HCT116 (cell line): ENCODE measurements around the gene SMAD9. TPM values are rescaled to one million over a fixed set of nuclear protein-coding genes. Genes with fewer than 3 reads are reported as not detected.

ENCODE experiments used
- ATAC-seq: fragments of 200-7000 bp; cut with Tn5 transposase; 2 replicates; pipeline ENCODE4 v1.9.1; 2020; ENCODE audit warnings: mild to moderate bottlenecking, moderate library complexity
- BruUV-seq: library from RNA; stranded (reverse); fragments of 400-500 nt; replicated peaks from 2 replicates; lab custom pipeline; 2021; lab: Mats Ljungman, UMichigan
- CTCF ChIA-PET: fragments of 300-600 bp; sonication (Branson Sonifier 250); formaldehyde crosslinking; loops from one replicate; lab custom pipeline; 2021; ENCODE audit warnings: antibody characterized with exemption; lab: Charles Lee
- POLR2A ChIA-PET: fragments of 300-600, 350-600 bp; sonication (Branson Sonifier 250); formaldehyde crosslinking; loops from one replicate; lab custom pipeline; 2021; ENCODE audit warnings: antibody characterized with exemption; lab: Charles Lee
- RAD21 ChIA-PET, 2 experiments: fragments of 300-600 bp; sonication (Branson Sonifier 250); formaldehyde crosslinking; loops; one replicate each; lab custom pipeline; 2023; ENCODE audit warnings: low total read pairs in 2 of 2; ENCODE audit not compliant: uncharacterized antibody in 2 of 2, unreplicated experiment in 2 of 2, low non-redundant PET in 1 of 2; lab: Charles Lee
- DNase-seq: peaks from one replicate; pipeline ENCODE4 v3.0.0-alpha.2; 2010; ENCODE audit warnings: low read depth, low spot score
- H2AFZ ChIP-seq: fragments of 200-600 bp; shearing (Covaris generic), sonication (generic); 2 replicates; pipeline ENCODE4 v1.6.1; 2017; ENCODE audit warnings: low read depth, mixed run types, mixed read lengths, antibody characterized with exemption, low read length; ENCODE audit not compliant: poor library complexity, severe bottlenecking
- H3K27ac ChIP-seq: 2 replicates; pipeline ENCODE4 v1.5.1; 2012; ENCODE audit warnings: low read depth, low read length
- H3K27me3 ChIP-seq: fragments of 200-600 bp; sonication (generic); 2 replicates; pipeline ENCODE4 v1.6.1; 2016; ENCODE audit warnings: mixed run types, low read length, mixed read lengths; ENCODE audit not compliant: insufficient read depth
- H3K36me3 ChIP-seq, 2 experiments: fragments of 200-500 bp in 1 of 2; fragments of 200-600 bp in 1 of 2; sonication (Bioruptor generic) in 1 of 2; sonication (generic) in 1 of 2; 2 replicates each; pipeline versions ENCODE4 v1.5.1 to v1.6.1; 2014 to 2016; ENCODE audit warnings: low read length in 2 of 2, inconsistent platforms in 1 of 2, mixed read lengths in 1 of 2, mixed run types in 1 of 2; ENCODE audit not compliant: insufficient read depth in 2 of 2, control insufficient read depth in 1 of 2
- H3K4me1 ChIP-seq, 2 experiments: fragments of 200-600 bp in 1 of 2; sonication (generic) in 1 of 2; 2 replicates each; pipeline versions ENCODE4 v1.5.1 to v1.6.1; 2012 to 2017; ENCODE audit warnings: low read length in 2 of 2, inconsistent platforms in 1 of 2, mild to moderate bottlenecking in 1 of 2, mixed read lengths in 1 of 2, mixed run types in 1 of 2, moderate library complexity in 1 of 2; ENCODE audit not compliant: insufficient read depth in 2 of 2, control insufficient read depth in 1 of 2
- H3K4me2 ChIP-seq: fragments of 200-600 bp; sonication (generic); 2 replicates; pipeline ENCODE4 v1.6.1; 2017; ENCODE audit warnings: mixed run types, low read length, mixed read lengths
- H3K4me3 ChIP-seq, 2 experiments: fragments of 200-600 bp in 1 of 2; sonication (generic) in 1 of 2; replicated peaks in 1 of 2; 2 replicates each; pipeline ENCODE4 v1.5.1; 2011 to 2016; ENCODE audit warnings: low read length in 2 of 2, control low read depth in 1 of 2, low read depth in 1 of 2, mild to moderate bottlenecking in 1 of 2, mixed read lengths in 1 of 2, mixed run types in 1 of 2
- H3K79me2 ChIP-seq: fragments of 200-600 bp; sonication (generic); 2 replicates; pipeline ENCODE4 v1.6.1; 2017; ENCODE audit warnings: mild to moderate bottlenecking, mixed run types, low read length, moderate library complexity, mixed read lengths; ENCODE audit not compliant: insufficient read depth
- H3K9ac ChIP-seq: fragments of 200-600 bp; sonication (generic); 2 replicates; pipeline ENCODE4 v1.6.1; 2016; ENCODE audit warnings: low read length, mixed read lengths
- H3K9me2 ChIP-seq: fragments of 200-600 bp; sonication (generic), shearing (Covaris generic); 2 replicates; pipeline ENCODE4 v1.6.1; 2017; ENCODE audit warnings: mixed run types, mild to moderate bottlenecking, moderate library complexity; ENCODE audit not compliant: insufficient read depth
- H3K9me3 ChIP-seq, 2 experiments: fragments of 200-500 bp in 1 of 2; fragments of 200-600 bp in 1 of 2; sonication (Bioruptor generic) in 1 of 2; sonication (generic) in 1 of 2; 2 replicates each; pipeline ENCODE4 v1.6.1; 2014 to 2017; ENCODE audit warnings: low read length in 2 of 2, mixed read lengths in 2 of 2, inconsistent platforms in 1 of 2, low read depth in 1 of 2, mild to moderate bottlenecking in 1 of 2, mixed run types in 1 of 2, moderate library complexity in 1 of 2; ENCODE audit not compliant: control insufficient read depth in 1 of 2, insufficient read depth in 1 of 2
- H4K20me1 ChIP-seq: fragments of 200-600 bp; sonication (generic), shearing (Covaris generic); 2 replicates; pipeline ENCODE4 v1.6.1; 2017; ENCODE audit warnings: mixed run types, mild to moderate bottlenecking, moderate library complexity; ENCODE audit not compliant: insufficient read depth
- CEBPB ChIP-seq: IDR thresholded peaks from 2 replicates; pipeline ENCODE4 v1.6.1; 2012; ENCODE audit warnings: low read depth
- CTCF ChIP-seq, 3 experiments: fragments of 200-600 bp in 1 of 3; sonication (generic) in 1 of 3; IDR thresholded peaks in 2 of 3; conservative IDR thresholded peaks in 1 of 3; 2 replicates each; pipeline ENCODE4 v1.5.1; 2012 to 2017; ENCODE audit warnings: low read depth in 2 of 3, low read length in 2 of 3, antibody characterized with exemption in 1 of 3, borderline replicate concordance in 1 of 3, control low read depth in 1 of 3, mild to moderate bottlenecking in 1 of 3, mixed read lengths in 1 of 3, mixed run types in 1 of 3, moderate library complexity in 1 of 3; ENCODE audit not compliant: insufficient read depth in 1 of 3
- EGR1 ChIP-seq: IDR thresholded peaks from 2 replicates; pipeline ENCODE4 v1.6.1; 2012; ENCODE audit warnings: low read depth
- EZH2 ChIP-seq: fragments of 200-600 bp; sonication (generic); IDR thresholded peaks from 2 replicates; pipeline ENCODE4 v1.6.1; 2017; ENCODE audit warnings: antibody characterized with exemption, mixed run types
- EZH2phosphoT487 ChIP-seq: fragments of 200-600 bp; IDR thresholded peaks from 2 replicates; pipeline ENCODE4 v1.6.1; 2018; ENCODE audit warnings: antibody characterized with exemption, borderline replicate concordance
- FOSL1 ChIP-seq: IDR thresholded peaks from 2 replicates; pipeline ENCODE4 v1.6.1; 2012; ENCODE audit warnings: low read depth
- JUND ChIP-seq: IDR thresholded peaks from 2 replicates; pipeline ENCODE4 v1.6.1; 2012
- POLR2AphosphoS5 ChIP-seq: IDR thresholded peaks from 2 replicates; pipeline ENCODE4 v1.6.1; 2011; ENCODE audit warnings: mild to moderate bottlenecking, low read depth, low read length, moderate library complexity
- RAD21 ChIP-seq: IDR thresholded peaks from 2 replicates; pipeline ENCODE4 v1.6.1; 2012; ENCODE audit warnings: low read depth, mild to moderate bottlenecking
- SIN3A ChIP-seq: IDR thresholded peaks from 2 replicates; pipeline ENCODE4 v1.6.1; 2012; ENCODE audit warnings: low read depth
- SP1 ChIP-seq: IDR thresholded peaks from 2 replicates; pipeline ENCODE4 v1.6.1; 2012; ENCODE audit warnings: low read depth
- SRF ChIP-seq: IDR thresholded peaks from 2 replicates; pipeline ENCODE4 v1.6.1; 2012; ENCODE audit warnings: low read depth
- TCF7L2 ChIP-seq: IDR thresholded peaks from 2 replicates; pipeline ENCODE4 v1.7.0; 2011; ENCODE audit warnings: borderline replicate concordance, inconsistent platforms; ENCODE audit not compliant: insufficient read depth, insufficient read length; ENCODE audit errors: extremely low read depth
- YY1 ChIP-seq: IDR thresholded peaks from 2 replicates; pipeline ENCODE4 v1.6.1; 2011; ENCODE audit warnings: low read length, low read depth, moderate library complexity, mild to moderate bottlenecking; ENCODE audit not compliant: insufficient replicate concordance; ENCODE audit errors: extremely low read depth
- ZNF274 ChIP-seq: fragments of 200-500 bp; sonication (Bioruptor generic); IDR thresholded peaks from 2 replicates; pipeline ENCODE4 v1.6.1; 2014; ENCODE audit warnings: mild to moderate bottlenecking, low read depth, low read length, inconsistent platforms
- intact Hi-C: fragments of 100-400 bp; cut with micrococcal nuclease; formaldehyde crosslinking; loops from 2 replicates; pipeline ENCODE4 v1.10.0; 2022
- total RNA-seq: library from RNA; stranded (reverse); gene quantifications from one replicate; pipeline ENCODE4 v1.2.1, GENCODE V29; 2021; ENCODE audit not compliant: unreplicated experiment
- TF ChIP-seq, protein P1 (sequence below): IDR thresholded peaks from 2 replicates; pipeline ENCODE4 v1.6.1; 2012
- TF ChIP-seq, protein P2 (sequence below): IDR thresholded peaks from 2 replicates; pipeline ENCODE4 v1.6.1; 2011; ENCODE audit warnings: mild to moderate bottlenecking, low read length, moderate library complexity; ENCODE audit not compliant: insufficient replicate concordance; ENCODE audit errors: extremely low read depth

The SMAD9 gene
- total RNA-seq, 1 experiment from 2014 or later: 4.3 TPM

DNA sequence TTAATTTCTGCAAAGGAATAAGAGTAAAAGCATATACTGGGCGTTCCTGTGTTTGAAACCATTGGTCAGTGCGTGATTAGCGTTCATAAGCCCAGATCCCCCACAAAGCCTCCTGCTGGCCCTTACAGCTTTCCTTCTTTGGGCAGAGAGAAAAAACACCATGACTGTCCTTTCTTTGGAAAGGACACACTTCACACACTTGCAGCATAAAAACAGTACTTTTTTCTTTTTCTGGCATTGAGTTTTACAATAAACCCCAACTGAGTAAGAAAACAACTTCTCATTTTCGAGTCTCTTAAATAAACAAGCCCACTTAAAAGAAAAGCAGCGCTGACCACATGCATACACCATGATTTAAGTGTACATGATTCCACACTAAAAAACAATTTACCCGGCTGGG, 35.8 kb downstream of the SMAD9 start:
- no peak for ATAC-seq
- Histone ChIP-seq H3K4me3 (no peak overlapping the region), H3K4me2 (no peak overlapping the region), H3K9me2 (no peaks in the 10 kb centered on the region), H3K27me3 (no peaks in the 10 kb centered on the region), H3K4me1 (no peaks in the 10 kb centered on the region), H3K9me3 (no peaks in the 10 kb centered on the region), H3K9ac (no peak overlapping the region), H2AFZ (no peak overlapping the region), H4K20me1 (no peaks in the 10 kb centered on the region), H3K36me3 (no peaks in the 10 kb centered on the region), H3K27ac (no peak overlapping the region), H3K79me2 (no peaks in the 10 kb centered on the region)
- no TSS peak for BruUV-seq
- POLR2A ChIA-PET: no interaction called here
- RAD21 ChIA-PET: no interaction called here
- no peak for DNase-seq
- intact Hi-C loops: no loop called here
- no peak for TF ChIP-seq JUND
- TF ChIP-seq, protein P1, sequence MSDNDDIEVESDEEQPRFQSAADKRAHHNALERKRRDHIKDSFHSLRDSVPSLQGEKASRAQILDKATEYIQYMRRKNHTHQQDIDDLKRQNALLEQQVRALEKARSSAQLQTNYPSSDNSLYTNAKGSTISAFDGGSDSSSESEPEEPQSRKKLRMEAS: no peak
- TF ChIP-seq RAD21: no peak
- TF ChIP-seq TCF7L2: no peak
- TF ChIP-seq SIN3A: no peak
- TF ChIP-seq CTCF (IDR thresholded peaks at IDR 0.05 in 2 of 3, conservative IDR thresholded peaks at IDR 0.05 in 1 of 3; ENCODE audit: borderline replicate concordance in 1 of 3, insufficient read depth in 1 of 3, low read depth in 2 of 3, low read length in 2 of 3): no peak
- no peak for TF ChIP-seq EGR1
- no peak for TF ChIP-seq EZH2
- no peak for TF ChIP-seq SP1
- TF ChIP-seq EZH2phosphoT487: no peak
- TF ChIP-seq ZNF274: no peak
- no peak for TF ChIP-seq SRF
- TF ChIP-seq, protein P2, sequence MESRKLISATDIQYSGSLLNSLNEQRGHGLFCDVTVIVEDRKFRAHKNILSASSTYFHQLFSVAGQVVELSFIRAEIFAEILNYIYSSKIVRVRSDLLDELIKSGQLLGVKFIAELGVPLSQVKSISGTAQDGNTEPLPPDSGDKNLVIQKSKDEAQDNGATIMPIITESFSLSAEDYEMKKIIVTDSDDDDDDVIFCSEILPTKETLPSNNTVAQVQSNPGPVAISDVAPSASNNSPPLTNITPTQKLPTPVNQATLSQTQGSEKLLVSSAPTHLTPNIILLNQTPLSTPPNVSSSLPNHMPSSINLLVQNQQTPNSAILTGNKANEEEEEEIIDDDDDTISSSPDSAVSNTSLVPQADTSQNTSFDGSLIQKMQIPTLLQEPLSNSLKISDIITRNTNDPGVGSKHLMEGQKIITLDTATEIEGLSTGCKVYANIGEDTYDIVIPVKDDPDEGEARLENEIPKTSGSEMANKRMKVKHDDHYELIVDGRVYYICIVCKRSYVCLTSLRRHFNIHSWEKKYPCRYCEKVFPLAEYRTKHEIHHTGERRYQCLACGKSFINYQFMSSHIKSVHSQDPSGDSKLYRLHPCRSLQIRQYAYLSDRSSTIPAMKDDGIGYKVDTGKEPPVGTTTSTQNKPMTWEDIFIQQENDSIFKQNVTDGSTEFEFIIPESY: no peak
- TF ChIP-seq FOSL1: no peak
- no peak for TF ChIP-seq YY1
- no peak for TF ChIP-seq CEBPB
- TF ChIP-seq POLR2AphosphoS5: no peak
- CTCF ChIA-PET: no interaction called here
